GM23248 (cell line): ENCODE results near the gene KITLG.

Experiments used
- EZH2 ChIP-seq: fragments of 200-600 bp; sonication (generic); IDR thresholded peaks from 2 replicates; pipeline ENCODE4 v1.6.1; 2018; ENCODE audit warnings: antibody characterized with exemption, mild to moderate bottlenecking; ENCODE audit not compliant: insufficient read depth, poor library complexity, severe bottlenecking
- EZH2phosphoT487 ChIP-seq: fragments of 200-600 bp; sonication (generic); IDR thresholded peaks from 2 replicates; pipeline ENCODE4 v1.6.1; 2018; ENCODE audit warnings: antibody characterized with exemption, moderate library complexity, mild to moderate bottlenecking, low read depth; ENCODE audit not compliant: insufficient read depth

DNA sequence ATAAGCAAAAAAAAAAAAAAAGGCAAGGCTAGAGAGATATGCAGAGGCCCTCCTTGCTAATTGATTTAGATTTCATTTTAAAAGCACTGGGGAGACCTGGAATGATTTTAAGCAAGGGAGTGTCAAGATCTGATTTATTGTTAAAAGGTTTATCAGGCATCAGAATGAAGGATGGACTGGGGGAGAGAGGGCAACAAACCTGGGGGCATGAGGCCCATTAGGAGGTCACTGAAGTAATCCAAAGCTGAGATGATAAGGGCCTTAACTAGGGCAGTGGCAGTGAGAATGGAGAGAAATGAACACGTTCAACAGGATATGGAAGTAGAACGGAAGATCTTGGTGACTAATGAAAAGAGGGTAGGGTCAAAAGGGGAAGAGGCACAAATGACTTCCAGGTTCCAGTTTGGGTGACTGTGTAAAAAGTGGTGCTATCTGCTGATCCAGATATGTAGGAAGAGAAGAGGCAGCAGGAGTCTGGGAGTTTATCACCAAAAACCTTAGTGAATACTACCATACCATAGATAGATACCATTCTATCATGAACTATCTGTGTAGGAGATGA lies 24.0 kb downstream of the KITLG start:
- TF ChIP-seq EZH2phosphoT487 (no peak), EZH2 (no peak)
